ENCODE measurements around the gene KCNG1.

Gene KCNG1

GRCh38 chr20:51013577-51014330 is 9.2 kb downstream of the KCNG1 start:
- no peak for DNase-seq (ENCODE audit: low read depth, low spot score)

- no peak for DNase-seq (ENCODE audit: low read depth, low spot score)
Observed at GRCh38 chr20:51012357-51012756, 10.6 kb downstream of the KCNG1 start.

DNA sequence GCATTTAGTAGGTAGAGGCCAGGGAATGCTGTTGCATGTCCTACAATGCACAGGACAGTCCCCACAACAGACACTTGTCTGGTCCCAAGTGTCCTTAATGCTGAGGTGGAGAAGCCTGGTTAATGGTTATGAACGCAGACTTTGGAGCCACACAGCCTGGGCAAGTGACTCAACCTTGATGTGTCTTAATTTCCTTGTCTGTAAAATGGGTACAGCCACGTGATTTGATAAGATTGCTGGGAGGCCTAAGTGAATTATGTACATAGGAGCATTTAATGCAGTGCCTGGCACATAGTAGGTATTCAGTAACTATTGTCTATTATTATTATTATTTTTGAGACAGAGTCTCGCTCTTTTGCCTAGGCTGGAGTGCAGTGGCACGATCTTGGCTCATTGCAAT is 11.4 kb downstream of the KCNG1 start:
- DNase-seq (ENCODE audit: low read depth, low spot score), result no peak

- no peak for DNase-seq (ENCODE audit: low read depth, low spot score)
Observed at GRCh38 chr20:51010932-51011331, 12.0 kb downstream of the KCNG1 start.

- DNase-seq (ENCODE audit: low read depth, low spot score), result no peak
Observed at GRCh38 chr20:51010043-51010365, 12.9 kb downstream of the KCNG1 start.

GRCh38 chr20:51009303-51010042 is 13.4 kb downstream of the KCNG1 start:
- no peak for DNase-seq (ENCODE audit: low read depth, low spot score)

DNA sequence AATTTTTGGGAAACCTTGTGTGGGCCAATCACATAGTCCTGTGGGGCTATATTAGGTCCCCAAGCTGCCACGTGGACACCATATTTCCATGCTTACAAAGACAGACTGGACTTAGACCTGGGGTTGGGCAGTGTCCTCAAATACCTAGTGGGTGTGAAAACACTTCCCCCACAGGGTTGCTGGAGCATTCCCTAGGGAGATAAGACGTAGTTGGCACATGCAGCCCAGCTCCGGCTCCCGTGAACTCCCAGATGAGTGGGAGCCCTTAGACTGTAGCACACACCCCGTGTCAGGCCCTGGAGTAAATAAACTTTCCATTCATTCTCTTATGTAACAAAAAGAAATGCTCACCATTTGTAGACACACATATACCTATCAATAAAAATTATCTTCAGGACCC is 14.2 kb downstream of the KCNG1 start:
- DNase-seq (ENCODE audit: low read depth, low spot score), result no peak

- no peak for DNase-seq (ENCODE audit: low read depth, low spot score)
Observed at GRCh38 chr20:51005214-51005613, 17.7 kb downstream of the KCNG1 start.

DNA sequence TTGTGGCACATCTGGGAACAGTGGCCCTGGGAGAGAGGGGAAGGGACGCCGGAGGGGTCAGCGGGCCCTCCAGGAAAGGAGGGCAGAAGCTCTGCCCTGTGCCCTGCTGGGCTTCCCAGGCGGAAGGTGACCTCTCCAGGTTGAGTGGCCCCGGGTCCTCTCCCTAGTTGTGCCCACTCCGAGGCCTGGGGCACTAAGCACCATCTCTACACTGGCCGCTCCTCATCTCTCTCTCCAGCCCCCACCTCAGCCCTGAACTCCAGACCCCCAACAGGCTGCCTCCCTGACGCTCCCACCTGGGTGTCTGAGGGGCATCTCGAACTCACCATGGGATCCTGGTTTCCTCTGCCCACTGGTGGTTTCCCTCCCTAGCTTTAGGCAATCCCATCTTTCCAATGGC is 18.1 kb downstream of the KCNG1 start:
- DNase-seq (ENCODE audit: low read depth, low spot score), result no peak

- no peak for DNase-seq (ENCODE audit: low read depth, low spot score)
Observed at GRCh38 chr20:51004305-51004727, 18.6 kb downstream of the KCNG1 start.

DNA sequence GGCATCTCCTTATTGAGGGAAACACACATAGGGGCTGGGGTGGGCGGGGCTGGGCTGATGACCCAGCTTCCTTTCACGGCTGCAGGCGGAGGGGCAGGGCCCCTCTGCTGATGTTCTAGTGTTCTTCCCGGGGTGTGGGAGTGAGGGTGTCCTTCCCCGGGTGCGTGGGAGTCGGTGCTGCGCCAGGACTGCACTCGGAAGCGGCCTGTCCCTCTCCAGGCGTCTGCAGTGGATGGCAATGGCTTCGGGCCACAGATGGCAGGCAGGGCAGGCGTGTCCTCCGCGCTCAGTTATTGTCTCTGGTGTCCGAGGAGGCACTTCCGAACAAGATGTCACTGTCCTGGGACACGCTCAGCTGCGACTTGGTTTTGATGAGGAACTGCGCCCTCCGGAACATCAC is 19.2 kb downstream of the KCNG1 start:
- DNase-seq (ENCODE audit: low read depth, low spot score), result no peak

GRCh38 chr20:51002633-51003032 is 20.3 kb downstream of the KCNG1 start:
- no peak for DNase-seq (ENCODE audit: low read depth, low spot score)

GRCh38 chr20:51001430-51002265 is 21.3 kb downstream of the KCNG1 start:
- DNase-seq (ENCODE audit: low read depth, low spot score), result no peak

DNA sequence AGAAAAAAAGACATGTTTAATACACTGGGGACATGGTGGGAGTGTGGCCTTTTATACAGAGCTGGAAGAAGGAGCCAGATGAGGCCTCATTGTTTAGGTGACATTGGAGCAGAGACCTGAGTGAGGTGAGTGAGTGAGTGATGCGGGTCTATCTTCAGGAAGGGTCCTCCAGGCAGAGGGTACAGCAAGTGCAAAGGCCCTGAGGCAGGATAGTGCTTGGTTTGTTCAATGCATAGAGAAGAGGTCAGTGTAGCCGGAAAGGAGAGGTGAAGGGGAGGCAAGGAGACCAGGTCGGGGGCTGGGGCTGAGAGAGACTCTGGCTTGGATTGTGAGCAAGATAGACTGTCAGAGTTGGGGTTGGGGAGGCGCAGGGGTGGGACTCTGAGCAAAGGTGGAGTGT is 23.6 kb downstream of the KCNG1 start:
- DNase-seq (ENCODE audit: low read depth, low spot score), result no peak

- no peak for DNase-seq (ENCODE audit: low read depth, low spot score)
Observed at GRCh38 chr20:50996901-50997865, 25.7 kb downstream of the KCNG1 start.

DNA sequence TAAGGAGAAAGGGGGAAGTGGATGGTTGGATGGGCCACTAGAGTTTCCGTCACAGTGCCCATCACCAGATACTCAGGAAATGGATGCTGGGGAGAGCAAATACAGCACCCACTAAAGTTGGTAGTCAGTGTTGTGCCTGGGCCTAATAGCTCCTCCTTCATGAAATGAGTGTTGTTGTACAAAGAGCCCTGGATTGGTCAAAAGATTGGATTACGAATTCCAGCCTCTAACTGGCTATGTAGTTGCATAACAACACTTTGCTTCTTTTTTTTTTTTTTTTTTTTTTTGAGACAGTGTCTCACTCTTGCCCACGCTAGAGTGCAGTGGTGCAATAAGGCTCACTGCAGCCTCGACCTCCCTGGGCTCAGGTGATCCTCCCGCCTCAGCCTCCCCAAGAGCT is 27.4 kb downstream of the KCNG1 start:
- DNase-seq (ENCODE audit: low read depth, low spot score), result no peak

DNA sequence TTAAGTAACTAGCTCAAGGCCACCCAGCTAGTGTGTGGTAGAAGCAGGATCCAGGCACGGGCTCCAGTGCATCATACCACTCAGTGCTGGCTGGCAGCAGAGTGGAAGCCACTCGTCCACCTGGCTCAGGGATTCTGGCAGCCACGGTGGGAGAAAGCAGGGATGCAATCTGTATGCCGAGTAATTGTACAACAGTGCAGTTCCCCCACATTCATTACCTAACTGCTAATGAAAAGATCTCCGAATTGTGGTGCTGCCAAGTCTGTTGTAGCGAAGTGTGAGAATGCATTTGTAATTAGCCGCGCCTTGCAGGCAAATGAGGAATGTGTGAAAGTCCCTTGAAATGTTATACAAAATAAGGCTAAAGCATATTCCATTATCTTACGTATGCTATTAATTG is 29.0 kb downstream of the KCNG1 start:
- DNase-seq (ENCODE audit: low read depth, low spot score), result no peak

DNA sequence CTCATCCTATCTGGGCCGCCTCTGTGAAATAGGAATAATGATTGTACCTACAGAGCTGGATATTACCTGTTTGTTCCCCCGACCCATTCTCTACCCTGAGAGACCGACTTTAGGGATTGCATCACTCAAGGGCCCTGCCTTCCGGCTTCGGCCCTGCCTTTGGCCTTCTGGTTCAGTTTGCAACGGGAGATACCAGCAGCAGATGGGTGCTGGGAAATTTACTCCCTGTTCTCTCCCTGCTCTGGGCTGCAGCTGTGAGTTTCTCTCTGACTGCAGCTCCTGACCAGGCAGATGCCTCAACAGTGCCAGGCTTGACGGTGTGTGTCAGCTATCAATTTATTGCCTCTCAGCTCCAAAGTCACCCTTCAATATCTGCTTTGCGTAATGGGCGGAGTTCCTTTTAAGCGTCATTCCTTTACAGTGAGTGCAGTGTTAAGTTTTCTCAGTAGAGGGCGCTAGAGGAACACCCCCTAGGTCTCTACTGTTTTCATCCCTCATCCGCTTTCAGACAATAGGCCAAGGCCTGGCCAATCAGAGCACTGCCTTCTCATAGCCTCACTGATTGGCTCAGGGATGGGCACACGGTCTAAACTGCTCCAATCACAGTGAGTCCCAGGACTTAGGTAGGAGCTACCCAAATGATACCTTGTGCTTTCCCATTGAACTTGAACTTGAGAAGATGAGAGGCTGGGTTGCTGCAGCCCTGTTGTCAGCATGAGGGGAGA is 30.0 kb downstream of the KCNG1 start:
- peak; percentile 97 for DNase-seq (ENCODE audit: low read depth, low spot score)

DNA sequence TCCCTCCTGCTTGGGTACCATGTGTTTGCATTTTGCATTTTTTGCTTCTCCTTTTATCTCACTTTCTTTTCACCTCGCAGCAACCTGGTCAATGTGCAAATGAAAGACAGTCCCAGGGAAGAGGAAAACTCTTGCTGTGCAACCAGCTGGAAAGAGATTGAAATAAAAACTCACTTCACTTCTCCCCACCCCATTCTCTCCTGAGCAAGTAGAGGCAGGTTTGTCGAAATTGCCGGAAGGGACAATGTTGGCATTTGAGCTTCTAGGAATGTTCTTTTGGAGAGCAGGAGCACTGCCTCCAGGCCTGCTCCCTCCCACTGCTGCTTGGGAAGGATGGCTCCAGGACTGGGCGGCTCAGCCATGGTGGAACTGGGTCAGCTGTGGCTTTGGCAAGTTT is 30.6 kb downstream of the KCNG1 start:
- DNase-seq (ENCODE audit: low read depth, low spot score), result no peak

DNA sequence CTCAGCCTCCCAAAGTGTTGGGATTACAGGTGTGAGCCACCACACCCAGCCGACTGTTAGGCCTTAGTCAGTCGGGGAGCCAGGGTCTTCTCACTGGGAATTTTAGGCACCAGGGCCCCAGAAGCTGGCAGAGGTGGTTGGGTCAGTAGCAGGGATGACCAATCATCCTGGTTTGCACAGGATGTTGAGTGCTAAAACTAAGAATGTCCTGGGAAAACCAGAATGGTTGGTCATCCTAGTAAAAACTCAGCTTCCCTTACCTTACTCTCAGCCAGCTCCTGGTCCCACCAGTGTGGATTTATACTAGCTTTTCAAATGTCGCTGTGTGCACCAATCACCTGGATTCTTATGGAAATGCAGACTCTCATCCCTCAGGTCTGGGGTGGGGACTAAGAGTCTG is 31.8 kb downstream of the KCNG1 start:
- DNase-seq (ENCODE audit: low read depth, low spot score), result no peak

Measured in iPS DF 19.7 (cell line).